A673 (cell line): ENCODE data around the gene TSPAN5. TPM values are rescaled to one million over a fixed set of nuclear protein-coding genes. Genes with fewer than 3 reads are reported as not detected.

ENCODE experiments used
- BruUV-seq: library from RNA; stranded (reverse); fragments of 400-500 nt; replicated peaks from 2 replicates; lab custom pipeline; 2021; lab: Mats Ljungman, UMichigan
- CTCF ChIA-PET: fragments of 300-600 bp; sonication (Branson Sonifier 250); formaldehyde crosslinking; loops from one replicate; lab custom pipeline; 2022; ENCODE audit warnings: antibody characterized with exemption; lab: Charles Lee
- POLR2A ChIA-PET: fragments of 300-600 bp; sonication (Branson Sonifier 250); formaldehyde crosslinking; loops from one replicate; lab custom pipeline; 2022; ENCODE audit warnings: antibody characterized with exemption; ENCODE audit not compliant: low non-redundant PET; lab: Charles Lee
- DNase-seq: peaks from one replicate; pipeline ENCODE4 v3.0.0-alpha.2; 2015; ENCODE audit warnings: low spot score
- H3K27ac ChIP-seq: fragments of 200-600 bp; sonication (generic); 2 replicates; pipeline ENCODE4 v1.5.1; 2016; ENCODE audit warnings: mixed run types, low read depth, mild to moderate bottlenecking, mixed read lengths, antibody characterized with exemption, low read length; ENCODE audit not compliant: poor library complexity, severe bottlenecking
- H3K27me3 ChIP-seq: fragments of 200-600 bp; sonication (generic); replicated peaks from 2 replicates; pipeline ENCODE4 v1.6.1; 2017; ENCODE audit warnings: mixed run types, low read depth, mild to moderate bottlenecking, mixed read lengths, antibody characterized with exemption, low read length; ENCODE audit not compliant: insufficient read depth, poor library complexity
- H3K36me3 ChIP-seq: fragments of 200-600 bp; sonication (generic); 2 replicates; pipeline ENCODE4 v1.6.1; 2016; ENCODE audit warnings: mixed run types, mild to moderate bottlenecking, mixed read lengths, antibody characterized with exemption, low read length; ENCODE audit not compliant: insufficient read depth, poor library complexity, severe bottlenecking
- H3K4me1 ChIP-seq: fragments of 200-600 bp; sonication (generic); 2 replicates; pipeline ENCODE4 v1.6.1; 2017; ENCODE audit warnings: mixed run types, mild to moderate bottlenecking, mixed read lengths, antibody characterized with exemption, low read length; ENCODE audit not compliant: insufficient read depth, poor library complexity, severe bottlenecking
- H3K4me3 ChIP-seq: fragments of 200-600 bp; sonication (generic); 2 replicates; pipeline ENCODE4 v1.5.1; 2016; ENCODE audit warnings: low read depth, mixed run types, mild to moderate bottlenecking, mixed read lengths, low read length; ENCODE audit not compliant: poor library complexity, severe bottlenecking
- H3K9me3 ChIP-seq: fragments of 200-600 bp; sonication (generic); 2 replicates; pipeline ENCODE4 v1.6.1; 2016; ENCODE audit warnings: mixed run types, low read depth, mild to moderate bottlenecking, mixed read lengths, antibody characterized with exemption, low read length; ENCODE audit not compliant: poor library complexity, severe bottlenecking
- EZH2 ChIP-seq: fragments of 200-600 bp; sonication (generic); IDR thresholded peaks from 2 replicates; pipeline ENCODE4 v1.6.1; 2017; ENCODE audit warnings: borderline replicate concordance, low read depth, mild to moderate bottlenecking, mixed read lengths, antibody characterized with exemption, low read length; ENCODE audit not compliant: poor library complexity, severe bottlenecking
- intact Hi-C: fragments of 100-400 bp; cut with micrococcal nuclease; formaldehyde crosslinking; loops from one replicate; pipeline ENCODE4 v1.10.0; 2022; ENCODE audit not compliant: unreplicated experiment
- total RNA-seq: library from RNA; stranded (reverse); gene quantifications from 2 replicates; pipeline ENCODE4 v1.2.3, GENCODE V29; 2021
- TF ChIP-seq, protein P1 (sequence below): fragments of 300-800, 200-600 bp; sonication (generic); conservative IDR thresholded peaks from 2 replicates; pipeline ENCODE4 v1.5.1; 2017; ENCODE audit warnings: low read depth, mild to moderate bottlenecking, antibody characterized with exemption, low read length, moderate library complexity, mixed read lengths

Gene TSPAN5
- total RNA-seq, 1 experiment from 2014 or later: 15.2 TPM

DNA sequence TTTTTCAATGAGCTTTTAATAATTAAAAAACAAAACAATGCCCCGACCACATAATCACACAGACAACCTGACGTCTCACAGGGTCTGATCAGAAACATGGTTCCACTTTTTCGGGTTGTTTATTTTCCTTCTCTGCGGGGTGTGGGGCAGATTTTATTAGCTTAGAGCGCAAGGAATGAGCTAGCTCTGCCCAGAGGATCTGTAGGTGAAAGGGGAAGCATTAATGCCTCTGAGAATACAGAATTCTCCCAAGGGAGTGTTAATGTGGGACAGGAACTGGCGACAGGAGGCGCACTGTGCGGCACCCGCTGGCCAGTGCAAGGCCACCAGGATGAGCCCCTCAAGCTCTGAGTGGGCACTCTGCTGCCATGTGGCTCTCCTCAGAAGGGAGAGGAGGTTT is 181.5 kb downstream of the TSPAN5 start:
- POLR2A ChIA-PET: no interaction called here
- intact Hi-C loops: no loop called here
- no peak for TF ChIP-seq EZH2
- TF ChIP-seq, protein P1, sequence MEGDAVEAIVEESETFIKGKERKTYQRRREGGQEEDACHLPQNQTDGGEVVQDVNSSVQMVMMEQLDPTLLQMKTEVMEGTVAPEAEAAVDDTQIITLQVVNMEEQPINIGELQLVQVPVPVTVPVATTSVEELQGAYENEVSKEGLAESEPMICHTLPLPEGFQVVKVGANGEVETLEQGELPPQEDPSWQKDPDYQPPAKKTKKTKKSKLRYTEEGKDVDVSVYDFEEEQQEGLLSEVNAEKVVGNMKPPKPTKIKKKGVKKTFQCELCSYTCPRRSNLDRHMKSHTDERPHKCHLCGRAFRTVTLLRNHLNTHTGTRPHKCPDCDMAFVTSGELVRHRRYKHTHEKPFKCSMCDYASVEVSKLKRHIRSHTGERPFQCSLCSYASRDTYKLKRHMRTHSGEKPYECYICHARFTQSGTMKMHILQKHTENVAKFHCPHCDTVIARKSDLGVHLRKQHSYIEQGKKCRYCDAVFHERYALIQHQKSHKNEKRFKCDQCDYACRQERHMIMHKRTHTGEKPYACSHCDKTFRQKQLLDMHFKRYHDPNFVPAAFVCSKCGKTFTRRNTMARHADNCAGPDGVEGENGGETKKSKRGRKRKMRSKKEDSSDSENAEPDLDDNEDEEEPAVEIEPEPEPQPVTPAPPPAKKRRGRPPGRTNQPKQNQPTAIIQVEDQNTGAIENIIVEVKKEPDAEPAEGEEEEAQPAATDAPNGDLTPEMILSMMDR: no peak

DNA sequence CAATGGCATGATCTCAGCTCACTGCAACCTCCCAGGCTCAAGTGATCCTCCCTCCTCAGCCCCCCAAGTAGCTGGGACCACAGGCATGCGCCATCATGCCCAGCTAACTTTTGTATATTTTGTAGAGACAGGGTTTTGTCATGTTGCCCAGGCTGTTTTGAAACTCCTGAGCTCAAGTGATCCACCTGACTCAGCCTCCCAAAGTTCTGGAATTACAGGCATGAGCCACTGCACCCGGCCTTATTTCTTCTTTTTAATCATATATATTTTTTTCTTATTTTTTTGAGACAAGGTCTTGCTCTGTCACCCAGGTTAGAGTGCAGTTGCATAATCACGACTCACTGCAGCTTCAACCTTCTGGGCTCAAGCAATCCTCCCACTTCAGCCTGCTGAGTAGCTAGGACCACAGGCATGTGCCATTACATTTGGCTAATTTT is 184.0 kb downstream of the TSPAN5 start:
- no peaks in the 10 kb centered on the region for H3K9me3 ChIP-seq
- no TSS peak for BruUV-seq

More for the DNA sequence above, 181.5 kb downstream of the TSPAN5 start:
- Histone ChIP-seq H3K4me3 (no peak overlapping the region), H3K27ac (no peak overlapping the region), H3K36me3 (no peaks in the 10 kb centered on the region), H3K4me1 (no peaks in the 10 kb centered on the region), H3K9me3 (no peaks in the 10 kb centered on the region), H3K27me3 (no peaks in the 10 kb centered on the region)
- DNase-seq: no peak
- no TSS peak for BruUV-seq
- CTCF ChIA-PET: no interaction called here

DNA sequence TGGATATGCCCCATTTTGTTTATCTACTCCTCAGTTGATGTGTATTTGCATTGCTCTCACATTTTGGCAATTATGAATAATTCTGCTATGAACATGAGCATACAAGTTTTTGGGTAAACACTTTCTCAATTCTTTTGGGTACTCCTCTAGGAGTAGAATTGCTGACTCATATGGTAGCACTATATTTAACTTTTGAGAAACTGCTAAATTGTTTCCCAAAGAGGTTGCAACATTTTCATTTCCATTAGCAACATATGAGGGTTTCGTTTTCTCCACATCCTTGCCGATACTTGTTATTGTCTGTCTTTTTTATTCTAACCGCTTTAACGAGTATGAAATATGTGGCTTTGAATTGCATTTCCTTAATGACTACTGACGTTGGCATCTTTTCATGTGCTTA is 185.4 kb downstream of the TSPAN5 start:
- Histone ChIP-seq H3K36me3 (no peaks in the 10 kb centered on the region), H3K27me3 (no peaks in the 10 kb centered on the region), H3K27ac (no peak overlapping the region), H3K9me3 (no peaks in the 10 kb centered on the region), H3K4me3 (no peak overlapping the region), H3K4me1 (peaks cover 11% of the 10 kb centered on the region)
- no TSS peak for BruUV-seq
- intact Hi-C loops: no loop called here
- no peak for DNase-seq
- ChIA-PET POLR2A (no interaction called here), CTCF (no interaction called here)
- TF ChIP-seq, protein P1: no peak
- TF ChIP-seq EZH2: no peak

More for the DNA sequence above, 184.0 kb downstream of the TSPAN5 start:
- no peak for TF ChIP-seq EZH2
- TF ChIP-seq, protein P1: no peak
- Histone ChIP-seq H3K4me1 (peaks cover 2% of the 10 kb centered on the region), H3K27ac (no peak overlapping the region), H3K27me3 (no peaks in the 10 kb centered on the region), H3K36me3 (no peaks in the 10 kb centered on the region), H3K4me3 (no peak overlapping the region)
- CTCF ChIA-PET: no interaction called here
- intact Hi-C loops: no loop called here
- no peak for DNase-seq
- POLR2A ChIA-PET: no interaction called here
